NT2/D1 (cell line): Measurements from ENCODE around the gene IKZF4.

Source experiments
- SUZ12 ChIP-seq: IDR thresholded peaks from 2 replicates; pipeline ENCODE4 v1.6.1; 2011; ENCODE audit not compliant: insufficient read length, insufficient read depth; ENCODE audit errors: extremely low read depth
- YY1 ChIP-seq: IDR thresholded peaks from 2 replicates; pipeline ENCODE4 v1.6.1; 2011; ENCODE audit not compliant: insufficient read length, insufficient read depth
- ZNF274 ChIP-seq: IDR thresholded peaks from 2 replicates; pipeline ENCODE4 v1.6.1; 2011; ENCODE audit warnings: mild to moderate bottlenecking, low read depth, low read length

DNA sequence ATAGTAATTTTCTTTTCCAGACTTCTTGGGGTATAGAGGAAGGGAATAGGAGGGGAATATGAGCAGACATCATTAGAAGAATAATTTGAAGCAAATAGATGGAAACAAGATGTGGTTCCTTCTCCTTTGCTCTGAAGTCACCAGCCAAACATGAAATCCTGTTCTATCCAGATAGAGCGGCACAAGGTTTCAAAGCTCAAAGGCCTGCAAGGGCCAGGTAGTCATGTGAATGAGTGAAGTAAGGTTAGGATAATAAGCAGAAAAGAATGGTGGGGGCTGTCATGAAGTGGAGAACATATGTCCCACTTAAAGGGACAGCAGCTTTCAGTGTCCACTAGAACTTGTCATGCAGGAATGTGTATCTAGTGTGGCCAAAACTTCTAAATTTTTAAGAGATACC is 2.5 kb upstream of the IKZF4 start:
- TF ChIP-seq ZNF274 (no peak), SUZ12 (no peak), YY1 (no peak)
